ENCODE data around the gene ZFYVE21.
"Not testable (repeated sequence)": the region's sequence is repeated elsewhere in the genome, so short reads cannot be mapped to it uniquely, and the experiment has no call there.

ZFYVE21 gene

DNA sequence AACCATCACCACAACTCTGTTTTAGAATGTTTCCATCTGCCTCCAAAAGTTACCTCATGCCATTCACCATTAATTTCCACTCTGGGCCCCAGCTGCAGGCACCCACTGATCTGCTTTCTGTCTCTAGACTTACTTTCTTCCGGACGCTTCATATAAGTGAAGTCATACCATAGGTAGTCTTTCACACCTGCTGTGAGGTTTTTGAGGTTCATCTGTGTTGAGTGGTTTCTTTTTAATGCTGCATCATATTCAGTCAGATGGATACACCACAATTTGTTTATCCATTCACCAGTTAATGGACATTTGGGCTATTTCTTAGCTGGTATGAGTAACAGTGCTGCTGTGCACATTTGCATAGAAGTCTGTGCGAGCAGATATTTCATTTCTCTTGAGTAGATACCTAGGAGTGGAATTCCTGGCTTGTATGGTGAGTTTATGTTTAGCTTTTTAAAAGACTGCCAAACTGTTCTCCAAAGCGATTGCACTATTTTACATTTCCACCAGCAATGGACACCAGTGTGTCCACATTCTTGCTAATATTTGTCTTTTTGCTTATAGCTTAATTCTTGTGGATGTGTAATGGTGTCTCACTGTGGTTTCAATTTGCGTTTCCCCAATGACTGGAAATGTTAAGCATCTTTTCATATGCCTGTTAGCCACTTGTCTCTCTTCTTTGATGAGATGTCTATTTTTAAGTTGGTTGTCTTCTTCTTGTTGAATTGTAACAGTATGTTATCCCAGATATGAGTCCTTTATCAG lies 48.3 kb downstream of the ZFYVE21 start:
- no peak for DNase-seq (ENCODE audit: low spot score)

DNA sequence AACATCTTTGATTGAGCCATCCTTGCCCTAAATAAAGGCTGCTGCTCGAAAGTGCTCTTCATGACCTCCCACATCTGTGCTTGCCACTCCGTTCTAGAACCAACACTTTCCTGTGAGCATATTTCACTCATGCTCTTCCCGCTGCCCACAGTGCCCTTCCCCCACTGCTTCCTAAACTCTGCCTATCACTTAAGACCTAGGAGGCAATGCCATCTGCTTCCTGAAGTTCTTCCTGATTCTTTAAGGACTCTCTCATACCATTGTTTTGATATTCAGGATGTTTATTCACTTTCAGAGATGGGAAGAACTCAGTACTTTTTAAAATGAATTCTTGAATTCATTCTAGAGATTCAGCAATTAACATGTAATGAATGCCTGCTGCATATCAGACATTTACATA lies 49.9 kb downstream of the ZFYVE21 start:
- no peak for DNase-seq (ENCODE audit: low spot score)

DNA sequence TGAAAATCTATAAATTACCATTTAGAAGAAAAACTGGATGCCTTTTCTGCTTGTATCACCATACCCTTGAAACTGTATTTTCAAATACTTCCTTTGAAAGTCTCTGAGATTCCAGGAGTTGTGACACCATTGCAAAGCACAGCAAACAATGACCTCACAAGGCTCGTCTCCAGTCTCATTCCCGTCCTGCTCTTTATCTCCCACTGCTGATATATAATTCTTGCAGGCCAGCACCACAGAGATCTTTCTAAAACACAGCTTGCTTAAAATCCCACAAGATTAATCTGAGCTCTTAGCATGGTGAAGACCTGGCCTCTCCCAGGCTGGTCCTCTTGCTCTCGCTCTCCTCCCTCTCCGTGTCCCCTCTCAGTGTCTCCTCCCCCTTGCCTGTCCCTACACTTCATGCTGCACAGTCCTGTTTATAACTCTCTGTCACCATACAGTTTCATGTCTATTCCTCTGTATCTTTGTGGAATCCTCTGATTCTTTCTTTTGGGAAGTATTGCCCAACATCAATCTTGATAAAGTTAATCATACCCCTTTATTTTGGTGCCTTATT lies 51.8 kb downstream of the ZFYVE21 start:
- DNase-seq (ENCODE audit: low spot score): no peak

DNA sequence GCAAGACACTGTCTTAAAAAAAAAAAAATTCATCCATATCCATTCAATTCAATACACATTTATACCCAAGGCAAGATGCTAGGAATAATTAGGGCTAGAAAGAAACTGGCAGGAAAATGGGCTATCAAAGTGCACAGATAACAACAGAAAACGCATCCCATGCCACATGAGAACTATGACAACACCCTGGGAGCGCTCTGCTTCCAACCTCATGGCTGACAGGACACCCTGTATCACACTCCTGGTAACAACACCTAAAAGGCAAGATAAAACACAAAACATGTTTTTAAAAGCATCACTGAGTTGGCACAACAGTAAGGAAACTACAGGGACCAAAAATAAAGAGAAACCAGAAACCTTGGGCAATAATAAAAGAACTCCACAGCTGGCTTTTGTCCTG lies 54.9 kb downstream of the ZFYVE21 start:
- no peak for DNase-seq (ENCODE audit: low spot score)

DNA sequence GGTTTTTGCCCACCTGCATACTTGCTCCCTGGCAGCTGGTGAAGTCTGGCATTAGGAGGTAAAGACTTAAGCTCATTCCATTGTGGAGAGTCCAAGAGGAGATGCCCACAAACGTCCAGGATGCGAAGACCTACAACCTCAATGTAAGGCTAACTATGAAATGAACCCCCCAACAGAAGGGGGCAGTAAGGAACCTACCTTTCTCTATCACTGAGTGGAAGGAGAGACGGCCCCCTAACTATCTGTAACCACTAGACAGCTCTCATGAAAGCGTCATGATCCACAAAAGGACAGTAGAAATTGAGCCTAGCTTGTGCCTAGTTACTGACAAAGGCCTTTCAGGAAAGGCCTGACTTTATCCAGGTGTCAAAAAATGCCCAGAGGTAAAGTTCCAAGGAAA lies 55.3 kb downstream of the ZFYVE21 start:
- no peak for DNase-seq (ENCODE audit: low spot score)

DNA sequence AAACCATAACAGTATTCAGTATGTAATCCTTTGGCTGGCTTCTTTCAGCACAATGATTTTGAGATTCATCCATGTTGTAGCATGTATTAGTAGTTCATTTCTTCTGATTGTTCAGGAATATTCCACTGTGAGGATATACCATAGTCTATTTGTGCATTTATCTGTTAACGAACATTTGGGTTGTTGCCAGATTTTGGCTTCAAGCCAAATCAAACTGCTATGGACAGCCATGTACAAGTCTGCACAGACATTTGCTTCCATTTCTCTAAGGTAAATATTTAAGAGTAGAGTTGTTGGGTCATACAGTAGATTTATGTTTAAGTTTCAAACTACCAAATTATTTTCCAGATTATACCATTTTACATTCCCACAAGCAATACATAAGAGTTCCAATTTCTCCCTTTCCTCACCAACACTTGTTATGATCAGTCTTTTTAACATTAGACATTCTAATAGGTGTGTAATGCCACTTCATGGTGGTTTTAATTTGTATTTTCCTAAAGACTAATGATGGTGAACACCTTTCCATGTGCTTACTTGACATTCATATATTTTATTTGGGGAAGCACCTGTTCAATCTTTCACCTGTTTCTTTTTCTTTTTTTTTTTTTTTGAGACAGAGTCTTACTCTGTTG lies 56.6 kb downstream of the ZFYVE21 start:
- DNase-seq (ENCODE audit: low spot score): no peak

DNA sequence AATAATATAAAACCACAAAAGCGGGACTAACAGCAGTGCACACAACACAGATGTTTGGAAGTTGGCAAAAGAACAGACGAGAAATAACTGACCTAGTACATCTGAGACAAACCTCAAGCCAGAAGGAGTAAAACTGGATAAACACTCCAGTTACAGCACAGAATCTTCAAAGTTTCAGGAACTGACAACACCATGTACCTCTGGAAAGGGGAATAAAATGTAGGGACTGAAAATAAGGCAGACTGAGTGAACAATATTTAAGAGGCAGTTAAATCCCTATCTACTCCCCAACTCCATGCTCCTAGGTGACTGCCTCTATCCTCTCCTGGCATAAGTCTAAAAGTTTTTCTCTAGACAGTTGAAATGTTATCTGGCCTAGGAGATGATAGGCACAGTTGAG lies 57.9 kb downstream of the ZFYVE21 start:
- no peak for DNase-seq (ENCODE audit: low spot score)

DNA sequence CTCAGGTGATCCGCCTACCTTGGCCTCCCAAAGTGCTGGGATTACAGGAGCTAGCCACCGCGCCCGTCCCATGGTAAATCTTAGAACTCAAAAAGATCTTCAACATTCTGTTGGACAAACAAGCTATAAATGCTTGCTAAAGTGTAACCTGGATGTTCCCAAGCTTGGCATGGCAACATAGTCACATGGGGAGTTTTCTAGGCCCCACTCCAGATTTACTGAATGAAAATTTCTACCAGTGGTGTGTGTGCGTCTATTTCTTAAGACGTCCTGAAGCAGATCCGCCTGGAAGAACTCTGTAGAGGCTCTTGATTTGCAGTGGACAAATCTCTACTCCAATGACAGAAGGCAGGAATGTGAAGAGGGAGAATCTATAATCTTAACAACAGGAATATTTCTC lies 59.9 kb downstream of the ZFYVE21 start:
- DNase-seq (ENCODE audit: low spot score): no peak

DNA sequence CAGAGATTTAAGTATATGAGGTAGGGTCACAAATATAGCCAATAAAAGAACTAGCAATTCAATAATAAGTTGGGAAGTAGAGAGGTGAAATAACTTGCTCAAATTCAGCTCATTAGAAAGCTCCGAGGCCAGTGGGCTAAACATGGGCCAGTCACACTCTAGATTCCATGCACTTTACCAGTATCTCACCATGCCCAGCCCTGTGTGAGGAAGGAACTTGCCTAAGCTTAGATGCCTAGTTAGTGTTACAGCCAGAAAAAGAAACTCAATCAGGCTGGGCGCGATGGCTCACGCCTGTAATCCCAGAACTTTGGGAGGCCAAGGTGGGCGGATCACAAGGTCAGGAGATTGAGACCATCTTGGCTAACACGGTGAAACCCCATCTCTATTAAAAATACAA lies 60.7 kb downstream of the ZFYVE21 start:
- not testable (repeated sequence) for DNase-seq (ENCODE audit: low spot score)

DNA sequence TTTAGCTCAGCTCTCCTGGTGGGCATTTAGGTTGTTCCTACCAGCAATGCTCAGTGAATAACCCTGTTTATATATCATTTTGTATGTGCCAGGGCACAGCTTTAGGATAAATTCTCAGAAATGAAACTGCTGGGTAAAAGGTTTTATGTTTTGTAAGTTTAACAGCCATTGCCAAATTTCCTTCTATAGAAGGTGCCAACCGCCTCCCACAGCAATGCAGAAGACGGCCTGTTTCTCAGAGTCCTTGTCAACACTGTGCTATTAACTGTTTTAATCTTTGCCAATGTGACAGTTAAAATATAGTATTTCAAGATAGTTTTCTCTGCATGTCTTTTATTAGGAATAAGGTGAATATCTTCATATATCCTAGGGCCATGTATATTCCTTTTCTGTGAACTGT lies 66.8 kb downstream of the ZFYVE21 start:
- no peak for DNase-seq (ENCODE audit: low spot score)
